Aorta (tissue), 5 donors: ENCODE measurements around the gene CHIA. TPM values are rescaled to one million over a fixed set of nuclear protein-coding genes. Genes with fewer than 3 reads are reported as not detected.
"Not testable (repeated sequence)": the region's sequence is repeated elsewhere in the genome, so short reads cannot be mapped to it uniquely, and the experiment has no call there.

Experiments used
- ATAC-seq: fragments of 200-7000 bp; cut with Tn5 transposase; one replicate; pipeline ENCODE4 v1.9.1; 2022; ENCODE audit warnings: moderate library complexity; ENCODE audit not compliant: low FRiP score
- DNase-seq, 2 donors: peaks; one replicate each; pipeline ENCODE4 v3.0.0-alpha.2; 2020
- H3K27ac ChIP-seq, 2 donors: one replicate each; pipeline ENCODE4 v1.5.1; 2013; ENCODE audit warnings: low read length in 2 of 2, mild to moderate bottlenecking in 2 of 2, moderate library complexity in 2 of 2, control low read depth in 1 of 2, inconsistent platforms in 1 of 2, low read depth in 1 of 2
- H3K27me3 ChIP-seq, 2 donors: one replicate each; pipeline ENCODE4 v1.6.1; 2013; ENCODE audit warnings: control low read depth in 1 of 2, low read length in 1 of 2, mild to moderate bottlenecking in 1 of 2, moderate library complexity in 1 of 2; ENCODE audit not compliant: insufficient read depth in 2 of 2, control insufficient read depth in 1 of 2
- H3K36me3 ChIP-seq, 2 donors: one replicate each; pipeline ENCODE4 v1.6.1; 2013; ENCODE audit warnings: control low read depth in 1 of 2, low read length in 1 of 2, mild to moderate bottlenecking in 1 of 2; ENCODE audit not compliant: insufficient read depth in 2 of 2, control insufficient read depth in 1 of 2
- H3K4me1 ChIP-seq, 2 donors: one replicate each; pipeline ENCODE4 v1.6.1; 2013; ENCODE audit warnings: low read length in 2 of 2, control low read depth in 1 of 2, mild to moderate bottlenecking in 1 of 2, moderate library complexity in 1 of 2; ENCODE audit not compliant: insufficient read depth in 2 of 2, control insufficient read depth in 1 of 2
- H3K4me3 ChIP-seq, 2 donors: one replicate each; pipeline ENCODE4 v1.5.1; 2013; ENCODE audit warnings: low read length in 2 of 2, control low read depth in 1 of 2, mild to moderate bottlenecking in 1 of 2
- H3K9me3 ChIP-seq: one replicate; pipeline ENCODE4 v1.6.1; 2013; ENCODE audit warnings: mild to moderate bottlenecking, low read length; ENCODE audit not compliant: control insufficient read depth
- WGBS, 2 donors: extraction: QIAGEN DNeasy Blood & Tissue Kit; methylation state at CpG; one replicate each; pipeline ENCODE4 v1.1.7; 2013; 5-methylcytosine and 5-hydroxymethylcytosine counted together
- intact Hi-C, 2 donors: fragments of 100-400 bp; cut with DNase I; formaldehyde crosslinking; loops; one replicate each; pipeline versions ENCODE4 v1.14.2 to v1.15.0; 2022
- polyA plus RNA-seq, 2 donors: library from polyadenylated mRNA; stranded (reverse); fragments of 200-250 nt; gene quantifications; one replicate each; pipeline ENCODE4 v1.2.3, GENCODE V29; 2013
- total RNA-seq, 2 donors: library from RNA; stranded (reverse); fragmentation: NEBNext Ultra II Directional; extraction: Animal tissue kit (Norgen Biotek cat#: 25700); gene quantifications; one replicate each; pipeline ENCODE4 v1.2.1, GENCODE V29; 2021
- donor health status: healthy with polysubstance abuse.
- donor health status: Bipolar disorder and iron deficiency.
- donor health status: DM: no; HTN: no; CAD: no.
- donor health status: DM: no; HTN: no; CAD: no.
- donor health status: DM: yes; HTN: yes; CAD: no.

Gene CHIA
- total and polyA plus RNA-seq, 4 donors: 0.28 TPM; not detected in 3

GRCh38 chr1:111338849-111339248, 48.2 kb downstream of the CHIA start:
- H3K36me3 ChIP-seq, intact Hi-C loops, H3K4me1 ChIP-seq, DNase-seq, H3K27me3 ChIP-seq, H3K27ac ChIP-seq, H3K9me3 ChIP-seq, ATAC-seq, H3K4me3 ChIP-seq: not testable (repeated sequence)
- WGBS, 2 donors: 69 to 85% methylated on average over 2 of the region's 2 CpGs

- no peak overlapping the region for H3K27ac ChIP-seq
- peak; percentile 88 to 92 for DNase-seq
- no peaks in the 10 kb centered on the region for H3K27me3 ChIP-seq
- no peaks in the 10 kb centered on the region for H3K4me1 ChIP-seq
- peak; percentile 95 for ATAC-seq
- no peaks in the 10 kb centered on the region for H3K36me3 ChIP-seq
- H3K4me3 ChIP-seq: peak overlapping the region; percentile 4 to 62
- no peaks in the 10 kb centered on the region for H3K9me3 ChIP-seq
- WGBS, 2 donors: 0 to 1% methylated on average over 45 of the region's 45 CpGs
- intact Hi-C loops: no loop called here
Observed at GRCh38 chr1:111346089-111346885, 55.6 kb downstream of the CHIA start.

- Histone ChIP-seq H3K27me3 (no peaks in the 10 kb centered on the region), H3K4me3 (no peak overlapping the region), H3K36me3 (no peaks in the 10 kb centered on the region), H3K4me1 (no peaks in the 10 kb centered on the region), H3K9me3 (no peaks in the 10 kb centered on the region), H3K27ac (no peak overlapping the region)
- intact Hi-C loops: no loop called here
- 45% methylated on average over 6 of the region's 6 CpGs for WGBS, 2 donors
- ATAC-seq (no peak), DNase-seq (no peak)
Observed at GRCh38 chr1:111347026-111347425, 56.4 kb downstream of the CHIA start.

GRCh38 chr1:111351700-111352099, 61.0 kb downstream of the CHIA start:
- Histone ChIP-seq H3K4me3 (no peak overlapping the region), H3K27ac (no peak overlapping the region), H3K36me3 (no peaks in the 10 kb centered on the region), H3K4me1 (no peaks in the 10 kb centered on the region), H3K27me3 (no peaks in the 10 kb centered on the region), H3K9me3 (no peaks in the 10 kb centered on the region)
- DNase-seq: no peak
- intact Hi-C loops: no loop called here
- ATAC-seq: no peak

- H3K9me3 ChIP-seq: no peaks in the 10 kb centered on the region
- no peaks in the 10 kb centered on the region for H3K27me3 ChIP-seq
- H3K4me3 ChIP-seq: no peak overlapping the region
- H3K27ac ChIP-seq: no peak overlapping the region
- no peaks in the 10 kb centered on the region for H3K4me1 ChIP-seq
- no peaks in the 10 kb centered on the region for H3K36me3 ChIP-seq
- intact Hi-C loops: no loop called here
- ATAC-seq (no peak), DNase-seq (no peak)
Observed at GRCh38 chr1:111354584-111354983, 63.9 kb downstream of the CHIA start.

GRCh38 chr1:111358964-111359363, 68.3 kb downstream of the CHIA start:
- intact Hi-C loops: no loop called here
- Histone ChIP-seq H3K4me3 (no peak overlapping the region), H3K27me3 (no peaks in the 10 kb centered on the region), H3K9me3 (no peaks in the 10 kb centered on the region), H3K36me3 (no peaks in the 10 kb centered on the region), H3K27ac (no peak overlapping the region), H3K4me1 (no peaks in the 10 kb centered on the region)
- WGBS, 2 donors: 70 to 79% methylated on average over 2 of the region's 2 CpGs
- DNase-seq (no peak), ATAC-seq (no peak)

- intact Hi-C loops: no loop called here
- DNase-seq (no peak), ATAC-seq (no peak)
- 89 to 91% methylated on average over 3 of the region's 3 CpGs for WGBS, 2 donors
- Histone ChIP-seq H3K4me3 (no peak overlapping the region), H3K9me3 (no peaks in the 10 kb centered on the region), H3K36me3 (no peaks in the 10 kb centered on the region), H3K4me1 (no peaks in the 10 kb centered on the region), H3K27ac (no peak overlapping the region), H3K27me3 (no peaks in the 10 kb centered on the region)
Observed at GRCh38 chr1:111359376-111359775, 68.7 kb downstream of the CHIA start.

- H3K27ac ChIP-seq, ATAC-seq, H3K4me1 ChIP-seq, H3K4me3 ChIP-seq, H3K9me3 ChIP-seq, intact Hi-C loops, H3K27me3 ChIP-seq, DNase-seq, H3K36me3 ChIP-seq: not testable (repeated sequence)
- 31 to 48% methylated on average over 2 to 4 of the region's 4 CpGs for WGBS, 2 donors
Observed at GRCh38 chr1:111360257-111360656, 69.6 kb downstream of the CHIA start.

GRCh38 chr1:111361761-111362160, 71.1 kb downstream of the CHIA start:
- 85 to 88% methylated on average over 9 of the region's 9 CpGs for WGBS, 2 donors

More at GRCh38 chr1:111361761-111362160, 71.1 kb downstream of the CHIA start:
- no peaks in the 10 kb centered on the region for H3K9me3 ChIP-seq
- H3K27ac ChIP-seq: no peak overlapping the region
- no peaks in the 10 kb centered on the region for H3K36me3 ChIP-seq
- H3K4me3 ChIP-seq: no peak overlapping the region
- H3K27me3 ChIP-seq: no peaks in the 10 kb centered on the region
- no peaks in the 10 kb centered on the region for H3K4me1 ChIP-seq
- ATAC-seq (no peak), DNase-seq (no peak)
- intact Hi-C loops: no loop called here
